ENCODE data around the gene WDR86. TPM values are rescaled to one million over a fixed set of nuclear protein-coding genes. Genes with fewer than 3 reads are reported as not detected.

WDR86 gene
- total and polyA plus RNA-seq, 2 experiments from 2014 or later, result not detected

DNA sequence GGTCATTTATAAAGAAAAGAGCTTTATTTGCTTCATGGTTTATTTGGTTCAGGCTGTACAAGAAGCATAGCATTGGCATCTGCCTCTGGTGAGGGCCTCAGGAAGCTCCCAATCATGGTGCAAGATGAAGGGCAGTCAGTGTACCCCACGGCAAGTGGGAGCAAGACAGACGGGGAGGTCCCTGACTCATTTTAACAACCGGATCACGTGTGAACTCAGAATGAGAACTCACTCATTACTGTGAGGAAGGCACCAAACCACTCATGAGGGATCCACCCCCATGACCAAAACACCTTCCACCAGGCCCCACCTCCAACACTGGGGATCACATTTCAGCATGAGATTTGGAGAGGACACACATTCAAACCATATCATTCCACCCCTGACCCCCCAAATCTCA is 45.9 kb upstream of the WDR86 start:
- H3K4me1 ChIP-seq (ENCODE audit: insufficient read depth), result peaks cover 15% of the 10 kb centered on the region
- H3F3A ChIP-seq (ENCODE audit: insufficient read depth), result peaks cover 16% of the 10 kb centered on the region
- no peak overlapping the region for H2AFZ ChIP-seq
- 68 to 69% methylated on average over 4 of the region's 4 CpGs for WGBS, 2 experiments (ENCODE audit: low coverage in 1 of 2, low lambda C conversion rate in 2 of 2, missing lambda C conversion rate in 2 of 2)
- H3K79me2 ChIP-seq (ENCODE audit: insufficient read depth), result no peaks in the 10 kb centered on the region
- no peaks in the 10 kb centered on the region for H4K20me1 ChIP-seq (ENCODE audit: insufficient read depth)
- in situ Hi-C loops (cut with MboI), result loop anchor here (10.0 kb wide), 1 partner anchor 309 kb away; no protein-coding TSS in a partner anchor
- no peak overlapping the region for H3K4me3 ChIP-seq
- H3K9ac ChIP-seq, result no peak overlapping the region
- no peaks in the 10 kb centered on the region for H3K27me3 ChIP-seq (replicated peaks; ENCODE audit: insufficient read depth)
- no peak overlapping the region for H3K27ac ChIP-seq
- H3K9me2 ChIP-seq (ENCODE audit: insufficient read depth), result no peaks in the 10 kb centered on the region
- no peaks in the 10 kb centered on the region for H3K36me3 ChIP-seq (ENCODE audit: low read depth)
- no peak for DNase-seq
- no peak overlapping the region for H3K4me2 ChIP-seq (ENCODE audit: unreplicated experiment)
- TF ChIP-seq EZH2 (IDR thresholded peaks at IDR 0.05; ENCODE audit: insufficient read depth, poor library complexity, severe bottlenecking) (no peak), EZH2phosphoT487 (IDR thresholded peaks at IDR 0.05; ENCODE audit: insufficient read depth, low read depth) (no peak)
- H3K9me3 ChIP-seq (ENCODE audit: low read depth), result no peaks in the 10 kb centered on the region

DNA sequence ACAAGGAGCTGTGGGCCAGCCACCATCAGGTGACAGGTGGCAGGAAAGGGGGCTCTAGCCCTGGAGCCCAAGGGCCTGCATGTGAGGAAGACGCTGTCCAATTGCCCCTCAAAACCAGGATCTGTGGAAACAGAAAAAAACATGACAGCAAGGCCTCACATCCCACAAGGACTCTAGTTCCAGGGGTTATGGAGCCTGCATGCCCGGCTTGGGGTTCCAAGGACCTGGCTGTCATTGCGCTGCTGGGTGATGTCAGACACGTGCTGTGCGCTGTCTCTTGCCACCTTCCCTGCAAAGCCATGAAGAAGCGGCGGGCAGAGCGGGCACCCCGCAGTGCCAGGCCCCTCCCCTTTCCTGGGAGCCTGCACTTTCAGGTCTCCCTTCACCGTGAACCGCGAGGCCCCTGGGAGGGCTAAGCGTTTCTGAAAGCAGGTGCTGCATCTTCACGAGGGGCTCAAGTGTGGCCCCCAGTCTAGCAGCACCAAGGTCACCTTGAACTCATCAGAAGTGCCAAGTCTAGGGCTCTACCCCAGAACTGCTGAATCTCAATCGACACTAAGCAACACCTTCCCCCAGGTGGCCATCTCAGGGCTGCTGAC is 45.2 kb upstream of the WDR86 start:
- no peaks in the 10 kb centered on the region for H3K9me2 ChIP-seq (ENCODE audit: insufficient read depth)
- H4K20me1 ChIP-seq (ENCODE audit: insufficient read depth), result no peaks in the 10 kb centered on the region
- H3K79me2 ChIP-seq (ENCODE audit: insufficient read depth), result no peaks in the 10 kb centered on the region
- peaks cover 10% of the 10 kb centered on the region for H3F3A ChIP-seq (ENCODE audit: insufficient read depth)
- no peak overlapping the region for H3K4me3 ChIP-seq
- in situ Hi-C loops (cut with MboI), result loop anchor here (10.0 kb wide), 1 partner anchor 310 kb away; no protein-coding TSS in a partner anchor
- no peak overlapping the region for H2AFZ ChIP-seq
- no peak for DNase-seq
- TF ChIP-seq EZH2 (IDR thresholded peaks at IDR 0.05; ENCODE audit: insufficient read depth, poor library complexity, severe bottlenecking) (no peak), EZH2phosphoT487 (IDR thresholded peaks at IDR 0.05; ENCODE audit: insufficient read depth, low read depth) (no peak)
- no peak overlapping the region for H3K9ac ChIP-seq
- H3K27ac ChIP-seq, result no peak overlapping the region
- no peaks in the 10 kb centered on the region for H3K36me3 ChIP-seq (ENCODE audit: low read depth)
- no peaks in the 10 kb centered on the region for H3K9me3 ChIP-seq (ENCODE audit: low read depth)
- 89 to 90% methylated on average over 15 of the region's 15 CpGs for WGBS, 2 experiments (ENCODE audit: low coverage in 1 of 2, low lambda C conversion rate in 2 of 2, missing lambda C conversion rate in 2 of 2)
- peaks cover 9% of the 10 kb centered on the region for H3K4me1 ChIP-seq (ENCODE audit: insufficient read depth)
- no peak overlapping the region for H3K4me2 ChIP-seq (ENCODE audit: unreplicated experiment)
- no peaks in the 10 kb centered on the region for H3K27me3 ChIP-seq (replicated peaks; ENCODE audit: insufficient read depth)

DNA sequence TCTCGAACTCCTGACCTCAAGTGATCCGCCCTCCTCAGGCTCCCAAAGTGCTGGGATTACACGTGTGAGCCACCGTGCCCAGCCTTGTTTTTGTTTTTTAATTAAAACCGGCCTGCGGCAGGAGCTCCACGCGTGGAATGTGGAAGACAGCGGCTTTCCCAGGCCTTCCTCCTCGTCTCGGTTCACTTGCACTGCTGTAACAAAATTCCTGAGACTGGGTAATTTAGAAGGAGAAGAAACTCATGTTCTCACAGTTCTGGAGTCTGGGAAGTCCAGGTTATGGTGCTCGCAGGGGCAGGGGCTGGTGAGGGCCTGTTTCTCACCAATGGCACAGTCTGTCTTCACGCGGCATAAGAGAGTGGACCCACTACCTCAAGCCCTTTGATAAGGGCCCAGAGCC is 44.5 kb upstream of the WDR86 start:
- no peaks in the 10 kb centered on the region for H3K27me3 ChIP-seq (replicated peaks; ENCODE audit: insufficient read depth)
- H3K4me2 ChIP-seq (ENCODE audit: unreplicated experiment), result no peak overlapping the region
- peaks cover 1% of the 10 kb centered on the region for H3K4me1 ChIP-seq (ENCODE audit: insufficient read depth)
- peaks cover 2% of the 10 kb centered on the region for H3F3A ChIP-seq (ENCODE audit: insufficient read depth)
- H3K4me3 ChIP-seq, result no peak overlapping the region
- DNase-seq, result no peak
- in situ Hi-C loops (cut with MboI), result loop anchor here (10.0 kb wide), 1 partner anchor 310 kb away; no protein-coding TSS in a partner anchor
- H3K27ac ChIP-seq, result no peak overlapping the region
- WGBS, 2 experiments (ENCODE audit: low coverage in 1 of 2, low lambda C conversion rate in 2 of 2, missing lambda C conversion rate in 2 of 2), result 78 to 83% methylated on average over 14 of the region's 14 CpGs
- H2AFZ ChIP-seq, result no peak overlapping the region
- no peaks in the 10 kb centered on the region for H3K79me2 ChIP-seq (ENCODE audit: insufficient read depth)
- H4K20me1 ChIP-seq (ENCODE audit: insufficient read depth), result no peaks in the 10 kb centered on the region
- no peaks in the 10 kb centered on the region for H3K9me2 ChIP-seq (ENCODE audit: insufficient read depth)
- no peaks in the 10 kb centered on the region for H3K36me3 ChIP-seq (ENCODE audit: low read depth)
- H3K9me3 ChIP-seq (ENCODE audit: low read depth), result no peaks in the 10 kb centered on the region
- no peak overlapping the region for H3K9ac ChIP-seq
- TF ChIP-seq EZH2phosphoT487 (IDR thresholded peaks at IDR 0.05; ENCODE audit: insufficient read depth, low read depth) (no peak), EZH2 (IDR thresholded peaks at IDR 0.05; ENCODE audit: insufficient read depth, poor library complexity, severe bottlenecking) (no peak)

DNA sequence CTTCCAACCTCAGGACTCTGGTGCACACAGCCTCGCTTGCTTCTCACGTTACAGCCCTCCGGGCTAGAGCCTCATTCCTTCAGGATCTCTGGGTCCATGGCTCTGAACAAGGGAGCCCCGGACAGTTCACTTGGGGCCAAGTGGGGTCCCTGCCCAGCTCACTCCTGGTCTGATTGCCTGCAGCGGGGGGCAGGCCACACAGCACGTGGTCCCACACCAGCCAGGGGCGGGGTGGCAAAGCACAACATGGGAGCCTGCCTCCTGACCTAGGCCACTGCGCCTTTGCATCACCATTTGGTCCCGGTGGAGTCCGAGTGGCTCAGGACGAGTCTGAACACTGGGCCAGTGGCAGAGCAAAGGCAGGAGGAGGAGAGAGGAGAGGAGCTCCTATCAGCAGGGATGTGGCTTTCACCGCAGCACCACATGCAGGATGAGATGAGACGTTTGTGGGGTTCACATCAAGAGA is 43.5 kb upstream of the WDR86 start:
- no peak for DNase-seq
- H3K27me3 ChIP-seq (replicated peaks; ENCODE audit: insufficient read depth), result no peaks in the 10 kb centered on the region
- H3K9me2 ChIP-seq (ENCODE audit: insufficient read depth), result no peaks in the 10 kb centered on the region
- no peak overlapping the region for H2AFZ ChIP-seq
- no peaks in the 10 kb centered on the region for H3K4me1 ChIP-seq (ENCODE audit: insufficient read depth)
- H3K27ac ChIP-seq, result no peak overlapping the region
- TF ChIP-seq EZH2 (IDR thresholded peaks at IDR 0.05; ENCODE audit: insufficient read depth, poor library complexity, severe bottlenecking) (no peak), EZH2phosphoT487 (IDR thresholded peaks at IDR 0.05; ENCODE audit: insufficient read depth, low read depth) (no peak)
- 81 to 83% methylated on average over 13 of the region's 13 CpGs for WGBS, 2 experiments (ENCODE audit: low coverage in 1 of 2, low lambda C conversion rate in 2 of 2, missing lambda C conversion rate in 2 of 2)
- no peaks in the 10 kb centered on the region for H3F3A ChIP-seq (ENCODE audit: insufficient read depth)
- H4K20me1 ChIP-seq (ENCODE audit: insufficient read depth), result no peaks in the 10 kb centered on the region
- no peaks in the 10 kb centered on the region for H3K36me3 ChIP-seq (ENCODE audit: low read depth)
- H3K79me2 ChIP-seq (ENCODE audit: insufficient read depth), result no peaks in the 10 kb centered on the region
- H3K4me2 ChIP-seq (ENCODE audit: unreplicated experiment), result no peak overlapping the region
- no peak overlapping the region for H3K4me3 ChIP-seq
- H3K9ac ChIP-seq, result no peak overlapping the region
- H3K9me3 ChIP-seq (ENCODE audit: low read depth), result no peaks in the 10 kb centered on the region
- in situ Hi-C loops (cut with MboI), result loop anchor here (10.0 kb wide), 1 partner anchor 311 kb away; no protein-coding TSS in a partner anchor
